ENCODE results near the gene AFAP1L2.

DNA sequence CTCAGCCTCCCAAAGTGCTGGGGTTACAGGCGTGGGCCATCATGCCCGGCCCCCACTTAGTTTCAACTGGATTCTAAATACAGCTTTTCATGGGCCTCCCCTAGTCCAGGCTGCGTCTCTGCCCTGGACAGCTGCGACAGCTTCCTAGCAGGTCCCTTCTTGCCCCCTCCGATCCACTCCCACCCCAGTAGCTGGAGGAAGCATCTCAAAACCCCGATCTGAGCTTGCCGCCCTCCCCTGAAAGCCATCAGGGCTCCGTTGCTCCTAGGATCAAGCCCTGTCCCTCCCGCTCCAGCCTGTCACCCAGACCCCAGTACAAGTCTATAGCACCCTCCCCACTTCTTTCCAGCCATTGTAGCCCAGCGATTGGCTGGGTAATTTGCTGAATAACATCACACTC lies 100.7 kb downstream of the AFAP1L2 start:
- TF ChIP-seq POLR2AphosphoS5 (IDR thresholded peaks at IDR 0.05; ENCODE audit: low read depth, low read length) (no peak), POLR2A (IDR thresholded peaks at IDR 0.05; ENCODE audit: low read depth, low read length) (no peak), TAF1 (IDR thresholded peaks at IDR 0.05; ENCODE audit: borderline replicate concordance, low read depth, low read length) (no peak)
